ENCODE results near the gene ERN2. TPM values are rescaled to one million over a fixed set of nuclear protein-coding genes. Genes with fewer than 3 reads are reported as not detected.

Gene ERN2
- total and polyA plus RNA-seq, 9 of the 15 experiments (the other 6 are each of a cell fraction or from before 2014, with no cell fraction given): 0.07 to 1.5 (median 0.51) TPM; not detected in 3

DNA sequence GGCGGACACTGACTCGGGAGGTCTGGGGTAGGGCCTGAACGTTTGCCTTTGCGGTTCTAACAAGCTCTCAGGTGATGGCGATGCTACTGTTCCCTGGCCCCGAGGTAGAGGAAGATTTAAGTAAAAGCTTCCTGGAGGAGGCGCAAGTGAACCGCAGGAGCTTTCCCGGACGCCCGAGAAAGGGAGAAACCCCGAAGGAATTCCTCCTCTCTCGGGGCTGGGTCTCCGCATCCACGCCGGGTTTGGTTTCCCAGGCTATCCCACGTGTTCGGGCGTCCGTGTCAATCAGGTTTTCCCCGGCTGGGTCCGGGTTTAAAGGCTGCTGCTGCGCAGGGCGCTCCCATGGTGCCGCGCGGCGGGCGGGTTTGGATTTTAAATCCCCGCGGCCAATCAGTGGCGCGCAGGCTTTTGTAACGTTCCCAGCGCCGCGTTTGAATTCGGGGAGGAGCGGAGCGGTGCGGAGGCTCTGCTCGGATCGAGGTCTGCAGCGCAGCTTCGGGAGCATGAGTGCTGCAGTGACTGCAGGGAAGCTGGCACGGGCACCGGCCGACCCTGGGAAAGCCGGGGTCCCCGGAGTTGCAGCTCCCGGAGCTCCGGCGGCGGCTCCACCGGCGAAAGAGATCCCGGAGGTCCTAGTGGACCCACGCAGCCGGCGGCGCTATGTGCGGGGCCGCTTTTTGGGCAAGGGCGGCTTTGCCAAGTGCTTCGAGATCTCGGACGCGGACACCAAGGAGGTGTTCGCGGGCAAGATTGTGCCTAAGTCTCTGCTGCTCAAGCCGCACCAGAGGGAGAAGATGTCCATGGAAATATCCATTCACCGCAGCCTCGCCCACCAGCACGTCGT lies 34.4 kb downstream of the ERN2 start, which contains the start of gene PLK1 (continued):
- peak; percentile 63; the same call in 1 of the 2 replicates for TF ChIP-seq ZNF511 (CRISPR knock-in tag; IDR thresholded peaks at IDR 0.05)
- TF ChIP-seq CBX1 (IDR thresholded peaks at IDR 0.05; ENCODE audit: low read depth): peak; percentile 43; the same call in 1 of the 2 replicates
- peak; percentile 90 for TF ChIP-seq GATAD2B (IDR thresholded peaks at IDR 0.05; ENCODE audit: borderline replicate concordance)
- TF ChIP-seq, protein P1, sequence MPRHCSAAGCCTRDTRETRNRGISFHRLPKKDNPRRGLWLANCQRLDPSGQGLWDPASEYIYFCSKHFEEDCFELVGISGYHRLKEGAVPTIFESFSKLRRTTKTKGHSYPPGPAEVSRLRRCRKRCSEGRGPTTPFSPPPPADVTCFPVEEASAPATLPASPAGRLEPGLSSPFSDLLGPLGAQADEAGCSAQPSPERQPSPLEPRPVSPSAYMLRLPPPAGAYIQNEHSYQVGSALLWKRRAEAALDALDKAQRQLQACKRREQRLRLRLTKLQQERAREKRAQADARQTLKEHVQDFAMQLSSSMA (CRISPR knock-in tag; IDR thresholded peaks at IDR 0.05): no peak
- TF ChIP-seq NRF1 (conservative IDR thresholded peaks at IDR 0.05 in 1 of 2, IDR thresholded peaks at IDR 0.05 in 1 of 2): peak; percentile 89 to 91
- peak; percentile 85 for TF ChIP-seq POLR2A (conservative IDR thresholded peaks at IDR 0.05)
- no peak for TF ChIP-seq TRIM28 (IDR thresholded peaks at IDR 0.05)
- TF ChIP-seq, protein P2, sequence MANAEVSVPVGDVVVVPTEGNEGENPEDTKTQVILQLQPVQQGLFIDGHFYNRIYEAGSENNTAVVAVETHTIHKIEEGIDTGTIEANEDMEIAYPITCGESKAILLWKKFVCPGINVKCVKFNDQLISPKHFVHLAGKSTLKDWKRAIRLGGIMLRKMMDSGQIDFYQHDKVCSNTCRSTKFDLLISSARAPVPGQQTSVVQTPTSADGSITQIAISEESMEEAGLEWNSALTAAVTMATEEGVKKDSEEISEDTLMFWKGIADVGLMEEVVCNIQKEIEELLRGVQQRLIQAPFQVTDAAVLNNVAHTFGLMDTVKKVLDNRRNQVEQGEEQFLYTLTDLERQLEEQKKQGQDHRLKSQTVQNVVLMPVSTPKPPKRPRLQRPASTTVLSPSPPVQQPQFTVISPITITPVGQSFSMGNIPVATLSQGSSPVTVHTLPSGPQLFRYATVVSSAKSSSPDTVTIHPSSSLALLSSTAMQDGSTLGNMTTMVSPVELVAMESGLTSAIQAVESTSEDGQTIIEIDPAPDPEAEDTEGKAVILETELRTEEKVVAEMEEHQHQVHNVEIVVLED (CRISPR knock-in tag; IDR thresholded peaks at IDR 0.05): no peak
- no peak for TF ChIP-seq ZNF311 (CRISPR knock-in tag; IDR thresholded peaks at IDR 0.05)
- TF ChIP-seq ZNF280A (IDR thresholded peaks at IDR 0.05; ENCODE audit: low read depth, partially characterized antibody): no peak
- peak in 1 of 2 experiments; percentile 61; a peak in 2 of 4 replicates for TF ChIP-seq RCOR1 (IDR thresholded peaks at IDR 0.05; ENCODE audit: borderline replicate concordance in 1 of 2, low read depth in 2 of 2, low read length in 2 of 2)
- TF ChIP-seq, protein P3, sequence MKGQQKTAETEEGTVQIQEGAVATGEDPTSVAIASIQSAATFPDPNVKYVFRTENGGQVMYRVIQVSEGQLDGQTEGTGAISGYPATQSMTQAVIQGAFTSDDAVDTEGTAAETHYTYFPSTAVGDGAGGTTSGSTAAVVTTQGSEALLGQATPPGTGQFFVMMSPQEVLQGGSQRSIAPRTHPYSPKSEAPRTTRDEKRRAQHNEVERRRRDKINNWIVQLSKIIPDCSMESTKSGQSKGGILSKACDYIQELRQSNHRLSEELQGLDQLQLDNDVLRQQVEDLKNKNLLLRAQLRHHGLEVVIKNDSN (CRISPR knock-in tag; IDR thresholded peaks at IDR 0.05): peak; percentile 41; the same call in 1 of the 2 replicates
- TF ChIP-seq MYC (IDR thresholded peaks at IDR 0.05; ENCODE audit: low read depth, low read length): peak; percentile 99
- peak; percentile 69; the same call in 1 of the 2 replicates for TF ChIP-seq MYC (CRISPR knock-in tag; IDR thresholded peaks at IDR 0.05; ENCODE audit: borderline replicate concordance, low read depth)
- TF ChIP-seq, protein P4, sequence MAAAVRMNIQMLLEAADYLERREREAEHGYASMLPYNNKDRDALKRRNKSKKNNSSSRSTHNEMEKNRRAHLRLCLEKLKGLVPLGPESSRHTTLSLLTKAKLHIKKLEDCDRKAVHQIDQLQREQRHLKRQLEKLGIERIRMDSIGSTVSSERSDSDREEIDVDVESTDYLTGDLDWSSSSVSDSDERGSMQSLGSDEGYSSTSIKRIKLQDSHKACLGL (CRISPR knock-in tag; IDR thresholded peaks at IDR 0.05; ENCODE audit: borderline replicate concordance, poor library complexity, severe bottlenecking): peak; percentile 53
- peak; percentile 57 for TF ChIP-seq NCOA1 (IDR thresholded peaks at IDR 0.05; ENCODE audit: low read depth)
- TF ChIP-seq TCFL5 (CRISPR knock-in tag; conservative IDR thresholded peaks at IDR 0.05): 0 out of 2 replicates have a peak, but pooled peaks have one; percentile 9
- TF ChIP-seq, protein P5, sequence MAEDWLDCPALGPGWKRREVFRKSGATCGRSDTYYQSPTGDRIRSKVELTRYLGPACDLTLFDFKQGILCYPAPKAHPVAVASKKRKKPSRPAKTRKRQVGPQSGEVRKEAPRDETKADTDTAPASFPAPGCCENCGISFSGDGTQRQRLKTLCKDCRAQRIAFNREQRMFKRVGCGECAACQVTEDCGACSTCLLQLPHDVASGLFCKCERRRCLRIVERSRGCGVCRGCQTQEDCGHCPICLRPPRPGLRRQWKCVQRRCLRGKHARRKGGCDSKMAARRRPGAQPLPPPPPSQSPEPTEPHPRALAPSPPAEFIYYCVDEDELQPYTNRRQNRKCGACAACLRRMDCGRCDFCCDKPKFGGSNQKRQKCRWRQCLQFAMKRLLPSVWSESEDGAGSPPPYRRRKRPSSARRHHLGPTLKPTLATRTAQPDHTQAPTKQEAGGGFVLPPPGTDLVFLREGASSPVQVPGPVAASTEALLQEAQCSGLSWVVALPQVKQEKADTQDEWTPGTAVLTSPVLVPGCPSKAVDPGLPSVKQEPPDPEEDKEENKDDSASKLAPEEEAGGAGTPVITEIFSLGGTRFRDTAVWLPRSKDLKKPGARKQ (CRISPR knock-in tag; IDR thresholded peaks at IDR 0.05): no peak
- TF ChIP-seq WHSC1 (IDR thresholded peaks at IDR 0.05; ENCODE audit: low read length): no peak
